GM19372 (cell line): ENCODE data around the gene ZNF831.

Source experiments
- ATAC-seq: cut with Tn5 transposase; IDR thresholded peaks from one replicate; pipeline ENCODE4 v1.9.1; 2021; ENCODE audit warnings: mild to moderate bottlenecking, low read depth, moderate library complexity; ENCODE audit not compliant: unreplicated experiment

ZNF831 gene

DNA sequence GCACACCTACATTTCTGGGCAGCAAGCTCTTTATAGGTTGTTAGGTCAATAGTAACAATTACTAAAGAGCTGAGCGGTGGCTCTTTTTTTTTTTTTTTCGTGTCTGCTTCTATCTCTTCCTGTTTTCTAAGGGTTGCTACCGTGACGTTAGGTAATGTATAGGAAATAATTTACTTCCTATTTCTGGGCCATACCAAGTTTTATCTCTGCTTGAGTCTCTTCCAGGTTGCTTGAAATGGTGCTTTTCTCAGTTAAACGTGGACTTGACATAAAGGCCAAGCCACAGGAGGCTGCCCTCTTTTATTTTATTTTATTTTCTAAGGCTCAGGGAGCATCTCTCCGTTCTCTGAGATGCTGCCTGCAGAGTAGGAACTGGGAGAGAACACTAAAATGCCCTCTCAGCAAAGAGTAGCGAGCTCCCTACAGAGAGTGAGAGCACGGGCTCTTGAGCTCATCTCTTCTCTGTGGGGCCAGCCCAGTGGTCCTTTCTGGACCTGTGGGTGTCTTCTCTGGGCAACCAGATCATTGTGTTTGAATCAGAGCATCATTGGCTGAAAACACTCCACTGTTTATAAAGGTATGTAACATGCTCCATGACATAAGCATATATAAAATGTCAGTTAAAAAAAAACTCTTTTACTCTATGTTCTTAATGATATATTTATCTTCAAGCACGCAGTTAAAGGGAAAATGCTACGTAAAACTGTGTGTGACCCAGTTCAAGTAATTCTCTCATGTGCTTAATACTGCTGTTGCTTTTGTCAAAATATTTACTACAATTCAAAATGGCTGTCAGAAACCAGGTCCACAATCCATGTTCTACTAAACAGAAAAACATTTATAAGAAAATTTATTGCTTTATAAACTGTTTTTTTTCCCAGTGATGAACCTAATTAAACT lies at the start of gene ZNF831:
Gene ZNF831, plus strand, starts transcription at position 191 of the 900 bp plus-strand sequence. CDS start 27,199 bp downstream, outside the sequence.
- ATAC-seq: peak; percentile 66

DNA sequence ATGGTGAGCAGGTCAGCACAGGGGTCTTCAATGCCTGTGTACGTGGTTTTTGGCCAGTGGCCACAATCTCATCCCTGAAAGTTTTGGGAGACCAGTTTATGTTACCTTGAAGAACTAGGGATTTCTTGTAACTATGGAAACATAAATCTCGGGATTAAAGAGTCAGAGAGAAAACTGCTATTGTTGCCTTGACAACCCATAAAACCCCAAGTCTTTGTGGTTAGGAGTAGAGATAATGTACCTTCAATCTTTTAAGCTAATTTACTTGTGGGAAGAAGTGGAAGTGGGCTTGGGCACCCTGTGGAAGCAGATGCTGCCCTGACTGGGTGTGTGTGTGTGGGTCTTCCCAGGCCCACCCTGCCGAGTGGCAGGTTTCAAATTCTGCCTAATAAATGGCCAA lies 46.1 kb upstream of the ZNF831 start:
- no peak for ATAC-seq

DNA sequence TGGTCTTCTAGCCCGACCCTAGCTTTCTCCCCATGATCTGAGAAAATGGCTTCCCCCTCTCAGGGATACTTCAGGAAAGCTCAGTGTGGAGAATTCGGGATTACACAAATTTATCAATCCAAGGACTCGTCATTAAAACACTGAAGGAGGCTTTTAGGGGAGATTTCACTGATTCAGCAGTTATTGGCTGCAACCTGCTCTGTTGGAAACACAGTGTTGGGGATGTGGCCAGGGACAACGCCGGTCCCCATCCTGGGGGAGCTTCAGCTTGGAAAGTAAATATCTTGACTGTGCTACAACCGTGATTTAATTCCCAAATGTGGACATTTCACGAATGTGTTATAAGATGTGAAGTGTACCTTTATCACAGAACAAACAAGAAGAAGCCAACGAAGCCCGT lies 44.8 kb upstream of the ZNF831 start:
- ATAC-seq: no peak

DNA sequence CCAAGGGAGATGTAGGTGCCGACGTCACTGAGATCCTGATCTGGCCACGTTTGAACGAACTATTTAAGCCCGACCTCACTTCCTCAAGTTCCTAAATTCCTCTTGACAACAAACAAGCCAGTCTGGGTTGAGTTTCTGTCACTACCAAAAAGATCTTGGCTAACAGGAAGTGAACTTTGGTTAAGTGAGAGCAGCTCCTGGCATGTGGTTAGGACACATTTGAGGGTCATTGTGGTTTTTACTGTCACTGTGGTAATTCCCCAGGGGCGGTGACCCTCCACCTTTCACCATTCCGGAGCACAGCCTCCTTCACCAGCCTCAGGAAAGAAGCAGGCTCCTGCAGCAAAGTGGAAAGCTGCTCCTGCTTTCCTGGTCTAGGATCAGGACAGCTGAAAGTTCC lies 43.1 kb upstream of the ZNF831 start:
- no peak for ATAC-seq

DNA sequence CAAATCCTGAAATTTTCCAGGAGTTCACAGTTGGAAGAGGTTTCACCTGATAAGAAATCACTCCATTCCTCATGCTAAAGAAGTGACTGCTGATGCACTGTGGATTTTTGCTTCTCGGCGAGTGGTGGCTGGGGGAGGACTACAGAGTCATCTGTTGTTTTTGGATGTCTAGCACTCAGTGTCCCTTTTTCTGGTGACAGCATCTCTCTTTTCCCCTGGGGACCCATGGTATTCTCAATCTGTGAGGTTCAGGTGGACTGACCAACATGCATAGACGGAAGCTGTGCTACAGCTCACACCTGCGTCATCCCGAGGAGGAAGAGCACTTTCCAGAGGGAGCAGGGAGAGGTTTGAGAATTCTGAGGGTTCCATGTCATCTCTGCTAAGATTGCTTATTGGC lies 42.7 kb upstream of the ZNF831 start:
- no peak for ATAC-seq

DNA sequence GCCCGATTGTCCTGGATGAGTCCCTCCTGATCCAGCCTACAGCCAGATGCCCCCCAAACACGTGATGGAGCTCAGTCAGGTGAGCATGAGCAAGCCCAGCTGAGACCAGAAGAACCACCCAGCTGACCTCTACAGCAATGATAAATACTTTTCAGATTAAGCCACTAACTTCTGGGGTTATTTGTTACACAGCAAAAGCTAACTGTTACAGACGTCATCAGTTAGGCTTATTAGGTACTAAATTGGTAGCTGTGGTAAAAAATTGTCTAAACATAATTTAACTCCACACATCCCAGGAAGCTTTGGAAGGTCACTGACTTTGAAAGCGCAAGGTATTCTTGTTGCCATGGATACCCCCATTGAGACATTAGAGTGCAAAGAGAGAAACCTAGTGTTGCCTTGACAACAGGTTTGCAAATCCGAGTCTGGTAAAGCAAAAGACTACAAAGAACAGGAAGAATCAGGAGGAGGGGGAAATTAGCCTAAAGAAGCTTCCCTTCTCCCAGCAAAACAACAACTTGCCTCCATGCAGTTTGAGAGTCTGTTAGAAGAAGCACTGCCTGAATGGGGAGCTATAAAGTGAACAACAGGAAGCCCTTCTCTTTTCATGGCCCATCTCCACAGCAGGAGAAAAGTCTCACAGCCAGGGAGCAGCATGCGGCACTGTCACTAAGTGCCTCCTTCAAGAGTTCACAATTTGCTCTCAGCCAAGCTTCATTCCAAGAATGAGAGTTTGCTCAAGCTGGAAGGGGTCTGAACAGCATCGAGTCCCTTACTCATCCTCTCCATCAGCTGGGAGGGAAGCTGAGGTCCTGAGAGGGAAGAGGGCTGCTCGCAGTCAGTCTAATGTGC lies 41.7 kb upstream of the ZNF831 start:
- ATAC-seq: no peak

DNA sequence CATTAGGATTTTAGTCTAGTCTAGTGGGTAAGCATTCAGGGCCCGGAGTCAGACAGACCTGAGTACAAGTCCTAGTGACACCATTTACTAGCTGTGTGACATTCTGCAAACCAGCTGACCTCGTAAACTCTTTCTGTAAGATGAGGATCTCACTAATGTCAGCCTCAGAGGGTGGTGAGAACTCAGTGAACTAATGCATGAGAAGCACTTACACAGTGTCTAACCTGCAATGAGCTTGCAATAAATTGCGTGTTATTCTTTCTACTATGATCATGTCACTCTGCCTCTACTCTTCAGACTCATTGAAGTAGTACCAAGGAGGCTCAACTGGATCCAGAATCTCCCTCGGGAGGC lies 41.1 kb upstream of the ZNF831 start:
- ATAC-seq: no peak

DNA sequence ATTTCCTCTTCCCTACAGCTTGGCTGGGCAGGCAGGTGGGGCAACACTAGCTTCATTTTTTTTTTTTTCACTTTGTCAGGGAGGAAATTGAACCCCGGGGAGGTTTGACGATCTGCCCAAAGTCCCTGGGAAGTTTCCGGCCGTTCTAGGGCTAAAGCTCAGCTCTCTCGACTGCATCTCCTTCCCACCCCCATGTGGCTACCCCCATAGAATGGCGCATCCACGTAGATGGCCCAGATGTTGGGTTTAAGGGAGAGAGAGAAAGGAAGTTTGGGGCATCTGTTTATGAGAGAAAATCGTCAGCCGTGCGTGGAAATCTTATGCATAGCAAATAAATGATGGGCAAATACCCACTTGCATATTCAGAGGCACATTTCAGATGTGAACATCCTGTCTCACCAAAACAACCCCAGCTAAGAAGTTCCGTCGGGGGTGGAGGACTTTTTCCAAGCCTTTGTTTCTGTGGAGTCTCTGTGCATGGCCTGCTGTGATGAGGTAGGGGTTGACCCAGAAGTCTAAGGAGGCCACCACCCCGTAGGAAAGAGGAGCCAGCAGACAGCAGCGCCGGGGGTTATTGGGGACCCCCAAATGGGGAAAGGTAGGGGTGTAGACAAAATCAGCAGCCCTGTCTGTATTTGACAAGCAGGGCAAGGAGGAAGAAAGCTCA lies 40.5 kb upstream of the ZNF831 start:
- no peak for ATAC-seq

DNA sequence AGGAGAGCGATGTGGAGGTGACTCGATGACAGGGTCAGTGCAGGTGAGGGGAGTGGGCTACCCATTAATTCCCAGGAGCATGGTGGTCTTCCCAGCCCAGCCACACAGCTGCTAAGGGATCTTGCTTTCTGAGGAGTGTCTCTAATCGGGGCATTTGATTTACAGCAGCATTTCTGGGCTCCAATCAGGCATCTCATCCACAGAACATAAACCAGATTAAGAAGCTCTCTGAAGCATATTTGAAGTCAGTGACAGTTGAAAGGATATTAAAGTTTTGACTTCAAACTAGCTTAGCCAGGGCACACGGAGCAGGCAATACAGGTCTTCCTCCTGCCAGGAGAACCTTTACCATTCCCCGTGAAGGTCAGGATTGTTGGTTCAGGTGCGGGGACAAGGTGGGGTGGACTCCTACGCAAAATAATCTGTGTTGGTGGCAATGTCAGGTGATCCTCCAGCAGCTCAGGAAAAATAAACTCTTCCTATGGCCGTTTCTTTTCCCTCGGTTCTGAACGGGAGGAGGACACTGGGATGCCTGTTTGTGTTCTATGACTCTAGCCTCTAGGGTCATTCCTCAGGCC lies 39.9 kb upstream of the ZNF831 start:
- ATAC-seq: no peak

DNA sequence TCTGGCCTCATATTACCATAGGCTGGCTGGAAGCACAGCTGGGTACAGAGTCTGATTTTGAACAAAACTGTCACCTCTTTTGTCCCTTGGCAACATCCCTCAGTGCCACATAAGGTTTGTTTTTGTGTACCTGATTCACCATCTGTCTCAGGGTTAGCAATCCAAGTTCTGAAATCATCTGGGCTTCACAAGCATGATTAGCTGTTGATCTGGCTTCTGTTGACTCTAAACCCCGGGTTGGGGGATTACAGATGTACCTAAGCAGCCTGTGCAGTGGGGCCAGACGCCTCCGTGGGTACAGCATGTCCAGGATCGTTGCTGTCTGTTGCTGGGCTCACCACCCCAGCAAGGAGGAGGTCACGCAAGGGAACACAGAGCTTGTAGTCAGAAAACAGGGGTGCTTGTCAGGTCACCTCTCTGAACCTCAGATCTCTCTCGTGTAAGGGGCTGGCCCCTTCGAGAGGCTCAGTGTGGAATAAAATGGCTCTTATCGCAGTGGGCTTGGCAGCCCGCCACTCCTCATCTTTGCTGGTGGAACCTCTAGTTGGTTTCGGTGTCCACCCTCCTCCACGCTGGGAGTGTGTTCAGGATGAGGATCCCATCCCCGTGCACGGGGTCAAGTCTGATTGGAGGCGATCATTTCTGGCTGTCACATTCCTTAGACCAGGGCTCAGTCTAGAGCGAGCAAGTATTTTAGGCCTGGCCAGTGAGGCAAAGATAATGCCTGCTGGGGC lies 39.2 kb upstream of the ZNF831 start:
- ATAC-seq: no peak

DNA sequence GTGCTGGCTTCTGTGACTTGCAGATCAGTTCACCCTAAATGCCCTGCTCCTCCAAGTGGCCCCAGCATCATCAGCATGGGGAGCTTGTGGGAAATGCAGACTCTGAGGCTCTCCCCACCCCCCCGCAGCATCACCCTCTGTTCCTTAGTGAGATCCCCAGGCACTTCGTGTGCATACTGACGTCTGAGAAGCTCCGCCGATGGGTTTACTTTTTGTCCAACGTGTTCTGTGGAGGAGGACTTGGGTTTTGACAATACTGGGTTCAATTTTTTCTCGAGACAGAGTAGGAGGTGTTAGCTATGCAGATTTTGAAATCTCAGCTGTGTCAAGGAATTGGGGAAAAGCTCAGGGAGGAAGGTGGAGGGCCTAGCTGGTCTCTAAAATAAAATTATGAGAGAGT lies 38.3 kb upstream of the ZNF831 start:
- ATAC-seq: no peak

DNA sequence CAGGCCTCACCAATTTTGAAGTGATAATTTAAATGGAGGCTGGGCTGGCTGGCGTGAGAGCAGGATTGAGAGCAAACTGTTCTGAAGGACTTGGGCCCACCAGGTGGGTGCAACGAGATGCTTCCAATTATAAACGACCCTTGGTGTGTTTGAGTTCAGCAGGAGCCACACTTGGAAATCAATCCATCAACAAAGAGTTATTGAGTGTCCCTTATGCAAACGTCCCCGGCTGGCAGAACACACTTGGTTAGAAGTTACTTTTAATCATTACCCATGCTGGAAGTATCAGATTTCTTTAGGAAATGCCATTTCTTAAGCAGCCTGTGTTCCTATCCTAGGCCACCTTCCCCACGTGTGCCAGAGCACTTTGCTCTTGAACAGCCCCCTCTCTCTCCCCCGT lies 37.8 kb upstream of the ZNF831 start:
- ATAC-seq: no peak

DNA sequence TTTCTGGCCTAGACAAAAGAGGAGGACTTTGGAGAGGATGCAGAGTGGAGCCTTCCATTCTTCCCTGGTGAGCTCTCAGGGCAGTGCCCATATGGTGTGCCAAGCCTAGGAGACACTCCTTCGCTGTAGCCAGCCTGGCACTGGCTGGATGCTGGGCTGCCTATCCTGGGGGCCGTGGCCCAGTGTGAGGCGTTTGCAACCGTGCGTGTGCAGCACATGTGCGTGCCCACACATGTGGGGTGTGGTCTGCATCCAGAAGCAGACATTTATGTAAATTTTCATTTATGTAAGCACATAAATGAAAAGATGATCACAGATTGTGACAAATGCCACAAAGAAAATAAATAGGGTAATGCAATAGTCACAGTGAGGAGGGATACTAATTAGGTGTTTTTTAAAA lies 35.8 kb upstream of the ZNF831 start:
- no peak for ATAC-seq

DNA sequence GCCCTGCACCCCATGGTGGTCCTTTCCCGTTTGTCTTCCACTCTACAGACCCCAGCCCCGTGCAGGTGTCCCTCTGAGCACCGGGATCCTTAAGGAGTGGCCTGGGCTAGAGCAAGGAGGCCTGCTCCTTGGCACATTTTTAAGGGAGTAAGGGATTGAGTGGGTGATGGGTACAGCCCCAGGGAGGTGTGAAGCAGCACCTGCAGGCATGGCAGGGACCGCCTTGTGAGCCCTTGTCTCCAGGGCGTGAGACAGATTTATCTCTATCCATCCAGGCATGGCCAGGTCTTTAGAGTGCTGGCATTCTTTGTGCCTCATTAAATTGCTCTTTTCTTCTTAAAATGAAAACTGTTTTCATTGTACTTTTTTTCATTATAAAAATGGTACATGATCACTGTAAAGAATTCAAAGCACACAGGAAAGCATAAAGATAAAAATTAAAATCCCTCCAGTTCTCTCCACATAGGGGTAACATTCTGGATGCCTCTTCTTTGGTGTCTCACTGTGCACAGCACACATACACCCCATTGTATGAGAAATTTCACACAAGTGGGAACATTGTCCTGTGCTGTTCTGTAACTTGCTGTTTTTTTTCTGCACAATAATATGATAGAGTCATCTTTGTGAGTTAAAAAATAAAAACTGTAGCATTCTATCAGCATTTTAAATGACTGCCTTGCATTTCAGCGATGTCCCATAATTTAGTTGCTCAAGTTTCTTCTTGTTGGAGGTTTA lies 31.9 kb upstream of the ZNF831 start:
- no peak for ATAC-seq

DNA sequence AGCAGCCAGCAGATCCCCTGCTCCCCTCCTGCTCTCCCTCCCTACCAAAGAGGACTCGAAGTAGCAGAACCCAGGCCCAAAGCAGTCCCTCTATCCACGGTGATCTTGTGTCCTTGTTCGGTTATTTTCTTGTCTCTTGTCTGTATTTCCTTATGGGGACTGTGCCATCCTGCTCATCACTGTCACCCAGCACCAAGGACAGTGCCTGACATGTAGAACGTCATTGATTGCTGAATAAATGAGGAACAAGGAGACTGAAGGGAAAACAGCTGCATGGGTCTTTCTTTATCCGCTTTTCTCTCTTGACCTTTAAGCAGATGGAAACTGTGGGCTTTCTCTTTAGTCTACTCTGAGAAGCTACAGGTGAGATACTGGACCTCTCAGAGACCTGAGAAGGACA lies 29.4 kb upstream of the ZNF831 start:
- ATAC-seq: no peak

DNA sequence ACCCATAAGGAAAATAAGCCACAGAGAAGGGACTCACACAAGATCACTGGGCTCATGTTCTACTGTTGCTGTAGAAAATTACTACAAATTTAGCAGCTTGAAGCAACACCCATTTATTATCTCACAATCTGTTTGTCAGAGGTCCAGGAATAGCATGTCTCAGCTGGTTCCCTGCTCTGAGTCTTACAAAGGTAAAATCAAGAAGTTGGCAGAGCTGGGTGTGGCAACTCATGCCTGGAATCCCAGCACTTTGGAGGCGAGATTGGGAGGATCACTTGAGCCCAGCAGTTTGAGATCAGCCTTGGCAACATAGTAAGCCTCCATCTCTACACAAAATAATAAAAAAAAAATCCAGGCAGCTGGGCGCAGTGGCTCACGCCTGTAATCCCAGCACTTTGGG lies 28.5 kb upstream of the ZNF831 start:
- ATAC-seq: no peak

DNA sequence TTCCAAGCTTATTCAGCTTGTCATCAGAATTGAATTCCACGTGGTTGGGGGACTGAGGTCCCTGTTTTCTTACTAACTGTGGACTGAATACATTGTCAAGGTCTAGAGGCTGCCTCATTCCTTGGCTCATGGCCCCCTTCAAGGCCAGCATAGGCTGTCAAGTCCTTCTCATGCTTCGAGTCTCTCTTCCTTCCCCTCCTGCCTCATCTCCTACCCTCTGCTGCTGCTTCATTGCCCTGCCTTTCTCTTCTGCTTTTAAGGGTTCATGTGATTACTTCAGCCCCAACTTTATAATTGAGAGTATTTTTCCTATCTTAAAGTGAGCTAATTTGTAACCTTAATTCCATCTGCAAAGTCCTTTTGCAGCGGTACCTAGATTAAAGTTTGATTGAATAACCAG lies 27.6 kb upstream of the ZNF831 start:
- no peak for ATAC-seq

DNA sequence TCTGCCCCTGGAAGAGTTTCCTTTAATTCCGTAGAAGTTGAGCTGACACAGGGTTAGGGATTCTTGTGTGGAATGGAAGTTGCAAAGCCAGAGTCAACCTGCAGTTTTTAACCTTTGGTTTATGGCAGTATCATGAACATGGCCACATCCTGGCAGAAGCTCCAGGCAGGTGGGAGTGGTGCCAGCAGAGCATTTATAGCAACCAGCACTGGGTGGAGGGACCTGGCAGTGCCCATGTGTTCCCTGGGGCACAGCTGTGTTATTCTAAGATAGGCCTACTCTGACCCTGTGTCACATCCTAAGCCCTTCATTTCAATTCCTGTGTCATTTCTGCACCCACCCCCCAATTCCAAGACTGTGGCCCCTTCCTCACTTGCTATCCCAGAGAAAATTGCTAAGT lies 26.1 kb upstream of the ZNF831 start:
- ATAC-seq: no peak

DNA sequence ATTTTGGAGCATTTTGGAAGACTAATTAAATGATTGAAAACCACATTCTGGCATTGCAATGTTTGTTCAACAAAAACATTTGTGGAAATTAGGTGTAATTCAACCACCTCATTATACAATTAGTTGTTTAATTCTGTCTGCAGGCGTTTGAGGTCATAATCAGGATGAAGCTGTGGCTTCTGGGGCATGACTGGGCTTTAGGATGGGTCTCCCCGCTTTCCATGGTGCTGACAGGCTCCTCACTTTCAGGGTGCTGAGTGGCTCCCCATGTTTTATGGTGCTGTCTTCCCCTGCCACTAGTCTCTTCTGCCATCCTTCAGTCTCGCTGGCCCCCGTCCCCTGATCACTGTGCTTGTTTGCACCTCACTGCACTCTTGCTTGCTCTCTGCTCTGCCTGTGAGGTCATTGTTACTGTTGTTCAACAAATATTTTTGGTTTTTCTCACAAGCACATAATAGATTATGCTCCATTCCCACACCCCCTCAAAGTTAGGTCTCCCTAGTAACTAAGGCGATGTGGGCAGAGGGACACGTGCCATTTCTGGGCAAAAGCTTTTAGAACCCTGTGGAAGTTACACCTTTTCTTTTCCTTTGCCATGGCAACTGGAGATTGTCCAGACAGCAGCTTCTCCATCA lies 25.4 kb upstream of the ZNF831 start:
- no peak for ATAC-seq
